ENCODE data around the gene ANK3.

ANK3 gene

GRCh38 chr10:60222047-60222446 is 167.6 kb downstream of the ANK3 start:
- Histone ChIP-seq H3K27ac (ENCODE audit: low read depth, low read length) (no peak overlapping the region), H3K9ac (ENCODE audit: low read length) (no peak overlapping the region), H3K9me3 (ENCODE audit: control insufficient read depth, insufficient read depth, low read depth, low read length) (peaks cover 2% of the 10 kb centered on the region; the same call in 1 of the 2 replicates), H3K36me3 (ENCODE audit: control insufficient read depth, insufficient read depth, low read length) (no peaks in the 10 kb centered on the region), H3K4me3 (ENCODE audit: low read depth, low read length) (no peak overlapping the region), H3K4me1 (ENCODE audit: control insufficient read depth, insufficient read depth, low read length) (peaks cover 10% of the 10 kb centered on the region; the same call in 1 of the 2 replicates), H3K27me3 (ENCODE audit: control insufficient read depth, insufficient read depth, low read length) (no peaks in the 10 kb centered on the region)

GRCh38 chr10:60212195-60212594 is 177.5 kb downstream of the ANK3 start:
- no peaks in the 10 kb centered on the region for H3K27me3 ChIP-seq (ENCODE audit: control insufficient read depth, insufficient read depth, low read length)
- H3K9me3 ChIP-seq (ENCODE audit: control insufficient read depth, insufficient read depth, low read depth, low read length) = no peaks in the 10 kb centered on the region
- H3K4me1 ChIP-seq (ENCODE audit: control insufficient read depth, insufficient read depth, low read length) = peaks cover 11% of the 10 kb centered on the region
- H3K36me3 ChIP-seq (ENCODE audit: control insufficient read depth, insufficient read depth, low read length) = no peaks in the 10 kb centered on the region
- no peak overlapping the region for H3K9ac ChIP-seq (ENCODE audit: low read length)
- H3K27ac ChIP-seq (ENCODE audit: low read depth, low read length) = no peak overlapping the region
- no peak overlapping the region for H3K4me3 ChIP-seq (ENCODE audit: low read depth, low read length)

- H3K27me3 ChIP-seq (ENCODE audit: control insufficient read depth, insufficient read depth, low read length) = no peaks in the 10 kb centered on the region
- H3K9ac ChIP-seq (ENCODE audit: low read length) = no peak overlapping the region
- H3K4me3 ChIP-seq (ENCODE audit: low read depth, low read length) = no peak overlapping the region
- H3K4me1 ChIP-seq (ENCODE audit: control insufficient read depth, insufficient read depth, low read length) = peaks cover 11% of the 10 kb centered on the region
- no peaks in the 10 kb centered on the region for H3K36me3 ChIP-seq (ENCODE audit: control insufficient read depth, insufficient read depth, low read length)
- no peak overlapping the region for H3K27ac ChIP-seq (ENCODE audit: low read depth, low read length)
- no peaks in the 10 kb centered on the region for H3K9me3 ChIP-seq (ENCODE audit: control insufficient read depth, insufficient read depth, low read depth, low read length)
Observed at GRCh38 chr10:60209874-60210570, 179.7 kb downstream of the ANK3 start.

- Histone ChIP-seq H3K9me3 (ENCODE audit: control insufficient read depth, insufficient read depth, low read depth, low read length) (no peaks in the 10 kb centered on the region), H3K4me3 (ENCODE audit: low read depth, low read length) (no peak overlapping the region), H3K36me3 (ENCODE audit: control insufficient read depth, insufficient read depth, low read length) (no peaks in the 10 kb centered on the region), H3K27me3 (ENCODE audit: control insufficient read depth, insufficient read depth, low read length) (no peaks in the 10 kb centered on the region), H3K4me1 (ENCODE audit: control insufficient read depth, insufficient read depth, low read length) (peaks cover 11% of the 10 kb centered on the region), H3K9ac (ENCODE audit: low read length) (no peak overlapping the region), H3K27ac (ENCODE audit: low read depth, low read length) (no peak overlapping the region)
Observed at GRCh38 chr10:60208676-60209269, 180.9 kb downstream of the ANK3 start.

- Histone ChIP-seq H3K36me3 (ENCODE audit: control insufficient read depth, insufficient read depth, low read length) (no peaks in the 10 kb centered on the region), H3K4me3 (ENCODE audit: low read depth, low read length) (no peak overlapping the region), H3K27me3 (ENCODE audit: control insufficient read depth, insufficient read depth, low read length) (no peaks in the 10 kb centered on the region), H3K9me3 (ENCODE audit: control insufficient read depth, insufficient read depth, low read depth, low read length) (no peaks in the 10 kb centered on the region), H3K27ac (ENCODE audit: low read depth, low read length) (no peak overlapping the region), H3K9ac (ENCODE audit: low read length) (no peak overlapping the region), H3K4me1 (ENCODE audit: control insufficient read depth, insufficient read depth, low read length) (peaks cover 11% of the 10 kb centered on the region)
Observed at GRCh38 chr10:60207894-60208293, 181.8 kb downstream of the ANK3 start.

GRCh38 chr10:60206735-60207134 is 182.9 kb downstream of the ANK3 start:
- Histone ChIP-seq H3K36me3 (ENCODE audit: control insufficient read depth, insufficient read depth, low read length) (no peaks in the 10 kb centered on the region), H3K4me3 (ENCODE audit: low read depth, low read length) (no peak overlapping the region), H3K9me3 (ENCODE audit: control insufficient read depth, insufficient read depth, low read depth, low read length) (no peaks in the 10 kb centered on the region), H3K27ac (ENCODE audit: low read depth, low read length) (no peak overlapping the region), H3K27me3 (ENCODE audit: control insufficient read depth, insufficient read depth, low read length) (no peaks in the 10 kb centered on the region), H3K4me1 (ENCODE audit: control insufficient read depth, insufficient read depth, low read length) (peaks cover 11% of the 10 kb centered on the region), H3K9ac (ENCODE audit: low read length) (no peak overlapping the region)

- Histone ChIP-seq H3K27me3 (ENCODE audit: control insufficient read depth, insufficient read depth, low read length) (no peaks in the 10 kb centered on the region), H3K4me3 (ENCODE audit: low read depth, low read length) (no peak overlapping the region), H3K4me1 (ENCODE audit: control insufficient read depth, insufficient read depth, low read length) (peaks cover 11% of the 10 kb centered on the region), H3K36me3 (ENCODE audit: control insufficient read depth, insufficient read depth, low read length) (no peaks in the 10 kb centered on the region), H3K27ac (ENCODE audit: low read depth, low read length) (no peak overlapping the region), H3K9me3 (ENCODE audit: control insufficient read depth, insufficient read depth, low read depth, low read length) (no peaks in the 10 kb centered on the region), H3K9ac (ENCODE audit: low read length) (no peak overlapping the region)
Observed at GRCh38 chr10:60205741-60206140, 183.9 kb downstream of the ANK3 start.

- Histone ChIP-seq H3K36me3 (ENCODE audit: control insufficient read depth, insufficient read depth, low read length) (no peaks in the 10 kb centered on the region), H3K9me3 (ENCODE audit: control insufficient read depth, insufficient read depth, low read depth, low read length) (no peaks in the 10 kb centered on the region), H3K9ac (ENCODE audit: low read length) (no peak overlapping the region), H3K27ac (ENCODE audit: low read depth, low read length) (no peak overlapping the region), H3K4me1 (ENCODE audit: control insufficient read depth, insufficient read depth, low read length) (no peaks in the 10 kb centered on the region), H3K27me3 (ENCODE audit: control insufficient read depth, insufficient read depth, low read length) (no peaks in the 10 kb centered on the region), H3K4me3 (ENCODE audit: low read depth, low read length) (no peak overlapping the region)
Observed at GRCh38 chr10:60203993-60204618, 185.6 kb downstream of the ANK3 start.

GRCh38 chr10:60200682-60201053 is 189.0 kb downstream of the ANK3 start:
- H3K4me3 ChIP-seq (ENCODE audit: low read depth, low read length) = no peak overlapping the region
- no peak overlapping the region for H3K9ac ChIP-seq (ENCODE audit: low read length)
- H3K9me3 ChIP-seq (ENCODE audit: control insufficient read depth, insufficient read depth, low read depth, low read length) = no peaks in the 10 kb centered on the region
- no peaks in the 10 kb centered on the region for H3K27me3 ChIP-seq (ENCODE audit: control insufficient read depth, insufficient read depth, low read length)
- H3K4me1 ChIP-seq (ENCODE audit: control insufficient read depth, insufficient read depth, low read length) = no peaks in the 10 kb centered on the region
- no peaks in the 10 kb centered on the region for H3K36me3 ChIP-seq (ENCODE audit: control insufficient read depth, insufficient read depth, low read length)
- no peak overlapping the region for H3K27ac ChIP-seq (ENCODE audit: low read depth, low read length)

GRCh38 chr10:60200012-60200681 is 189.5 kb downstream of the ANK3 start:
- Histone ChIP-seq H3K36me3 (ENCODE audit: control insufficient read depth, insufficient read depth, low read length) (no peaks in the 10 kb centered on the region), H3K9me3 (ENCODE audit: control insufficient read depth, insufficient read depth, low read depth, low read length) (no peaks in the 10 kb centered on the region), H3K4me1 (ENCODE audit: control insufficient read depth, insufficient read depth, low read length) (no peaks in the 10 kb centered on the region), H3K4me3 (ENCODE audit: low read depth, low read length) (no peak overlapping the region), H3K27me3 (ENCODE audit: control insufficient read depth, insufficient read depth, low read length) (no peaks in the 10 kb centered on the region), H3K27ac (ENCODE audit: low read depth, low read length) (no peak overlapping the region), H3K9ac (ENCODE audit: low read length) (no peak overlapping the region)

- Histone ChIP-seq H3K27me3 (ENCODE audit: control insufficient read depth, insufficient read depth, low read length) (no peaks in the 10 kb centered on the region), H3K4me1 (ENCODE audit: control insufficient read depth, insufficient read depth, low read length) (no peaks in the 10 kb centered on the region), H3K9me3 (ENCODE audit: control insufficient read depth, insufficient read depth, low read depth, low read length) (no peaks in the 10 kb centered on the region), H3K36me3 (ENCODE audit: control insufficient read depth, insufficient read depth, low read length) (no peaks in the 10 kb centered on the region), H3K9ac (ENCODE audit: low read length) (no peak overlapping the region), H3K4me3 (ENCODE audit: low read depth, low read length) (no peak overlapping the region), H3K27ac (ENCODE audit: low read depth, low read length) (no peak overlapping the region)
Observed at GRCh38 chr10:60197206-60197605, 192.5 kb downstream of the ANK3 start.
